HL-60 (cell line): ENCODE measurements around the gene BMPER.

Experiments used
- DNase-seq, 2 experiments: peaks; one replicate each; pipeline ENCODE4 v3.0.0-alpha.2; 2010 to 2020; ENCODE audit warnings: low read depth in 1 of 2, low spot score in 1 of 2
- H3K27ac ChIP-seq: fragments of 250-450 bp; sonication (Bioruptor Pico); replicated peaks from 2 replicates; pipeline ENCODE4 v1.5.1; 2020; ENCODE audit warnings: mild to moderate bottlenecking, moderate library complexity
- H3K27me3 ChIP-seq: fragments of 250-450 bp; sonication (Bioruptor Pico); 2 replicates; pipeline ENCODE4 v1.5.1; 2021; ENCODE audit warnings: mild to moderate bottlenecking, moderate library complexity; ENCODE audit not compliant: insufficient read depth, poor library complexity, severe bottlenecking
- H3K4me3 ChIP-seq: replicated peaks from 2 replicates; pipeline ENCODE4 v1.5.1; 2011; ENCODE audit warnings: mild to moderate bottlenecking, control low read depth, low read length; ENCODE audit not compliant: insufficient read depth
- CTCF ChIP-seq: IDR thresholded peaks from one replicate; pipeline ENCODE4 v1.5.1; 2011; ENCODE audit warnings: low read length, control low read depth, inconsistent platforms; ENCODE audit not compliant: insufficient read depth
- GABPA ChIP-seq: IDR thresholded peaks from 2 replicates; pipeline ENCODE4 v1.6.1; 2012; ENCODE audit warnings: low read depth
- POLR2AphosphoS5 ChIP-seq: IDR thresholded peaks from 2 replicates; pipeline ENCODE4 v1.6.1; 2012; ENCODE audit warnings: low read depth
- SPI1 ChIP-seq: IDR thresholded peaks from 2 replicates; pipeline ENCODE4 v1.6.1; 2012; ENCODE audit warnings: low read depth, mild to moderate bottlenecking, borderline replicate concordance
- TF ChIP-seq, protein P1 (sequence below): IDR thresholded peaks from 2 replicates; pipeline ENCODE4 v1.6.1; 2012; ENCODE audit warnings: low read depth; ENCODE audit not compliant: insufficient replicate concordance

The BMPER gene

DNA sequence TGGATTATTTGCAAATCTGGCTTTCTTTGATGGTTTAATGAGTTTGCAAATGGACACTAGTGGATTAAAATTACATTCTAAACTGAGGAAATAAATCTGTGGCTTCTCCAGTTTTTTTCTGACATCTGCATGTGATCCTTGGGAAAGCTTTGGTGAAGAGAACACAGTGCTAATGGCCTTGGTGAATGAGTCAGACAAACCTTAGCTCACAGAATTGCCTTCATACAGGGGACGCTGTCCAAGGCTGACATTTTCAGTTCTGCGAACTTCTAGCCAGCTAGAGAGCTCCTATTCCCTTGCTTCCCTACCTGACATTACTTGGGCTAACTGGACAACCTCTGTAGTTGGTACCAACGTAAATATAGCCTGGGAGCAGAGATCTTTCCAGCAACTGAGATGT, 21.2 kb downstream of the BMPER start:
- Histone ChIP-seq H3K27ac (no peak overlapping the region), H3K27me3 (no peaks in the 10 kb centered on the region), H3K4me3 (no peak overlapping the region)
- DNase-seq: no peak
- TF ChIP-seq CTCF: no peak
- TF ChIP-seq, protein P1, sequence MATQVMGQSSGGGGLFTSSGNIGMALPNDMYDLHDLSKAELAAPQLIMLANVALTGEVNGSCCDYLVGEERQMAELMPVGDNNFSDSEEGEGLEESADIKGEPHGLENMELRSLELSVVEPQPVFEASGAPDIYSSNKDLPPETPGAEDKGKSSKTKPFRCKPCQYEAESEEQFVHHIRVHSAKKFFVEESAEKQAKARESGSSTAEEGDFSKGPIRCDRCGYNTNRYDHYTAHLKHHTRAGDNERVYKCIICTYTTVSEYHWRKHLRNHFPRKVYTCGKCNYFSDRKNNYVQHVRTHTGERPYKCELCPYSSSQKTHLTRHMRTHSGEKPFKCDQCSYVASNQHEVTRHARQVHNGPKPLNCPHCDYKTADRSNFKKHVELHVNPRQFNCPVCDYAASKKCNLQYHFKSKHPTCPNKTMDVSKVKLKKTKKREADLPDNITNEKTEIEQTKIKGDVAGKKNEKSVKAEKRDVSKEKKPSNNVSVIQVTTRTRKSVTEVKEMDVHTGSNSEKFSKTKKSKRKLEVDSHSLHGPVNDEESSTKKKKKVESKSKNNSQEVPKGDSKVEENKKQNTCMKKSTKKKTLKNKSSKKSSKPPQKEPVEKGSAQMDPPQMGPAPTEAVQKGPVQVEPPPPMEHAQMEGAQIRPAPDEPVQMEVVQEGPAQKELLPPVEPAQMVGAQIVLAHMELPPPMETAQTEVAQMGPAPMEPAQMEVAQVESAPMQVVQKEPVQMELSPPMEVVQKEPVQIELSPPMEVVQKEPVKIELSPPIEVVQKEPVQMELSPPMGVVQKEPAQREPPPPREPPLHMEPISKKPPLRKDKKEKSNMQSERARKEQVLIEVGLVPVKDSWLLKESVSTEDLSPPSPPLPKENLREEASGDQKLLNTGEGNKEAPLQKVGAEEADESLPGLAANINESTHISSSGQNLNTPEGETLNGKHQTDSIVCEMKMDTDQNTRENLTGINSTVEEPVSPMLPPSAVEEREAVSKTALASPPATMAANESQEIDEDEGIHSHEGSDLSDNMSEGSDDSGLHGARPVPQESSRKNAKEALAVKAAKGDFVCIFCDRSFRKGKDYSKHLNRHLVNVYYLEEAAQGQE: no peak
- TF ChIP-seq GABPA: no peak
- TF ChIP-seq SPI1: no peak
- TF ChIP-seq POLR2AphosphoS5: no peak

DNA sequence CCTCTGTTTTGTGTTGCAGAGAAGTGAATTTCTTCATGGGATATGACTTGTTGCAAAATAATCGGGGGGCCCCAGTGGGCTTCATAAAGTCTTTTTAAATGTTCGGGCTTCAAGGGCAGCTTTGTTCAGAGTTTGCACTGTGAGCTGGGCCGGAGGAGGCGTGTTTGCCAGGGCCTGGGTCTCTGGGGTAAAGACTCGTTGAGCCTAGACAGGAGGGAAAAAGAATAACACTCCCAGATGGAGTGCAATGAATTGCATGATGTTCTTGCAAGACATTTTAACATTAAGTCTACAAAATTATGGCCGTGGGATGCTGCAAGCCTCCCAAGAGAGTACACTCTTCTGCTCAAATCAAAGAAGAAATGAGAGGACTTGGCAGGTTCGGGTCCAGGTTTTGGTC, 23.6 kb downstream of the BMPER start:
- DNase-seq: no peak

GRCh38 chr7:33932221-33932620, 26.9 kb downstream of the BMPER start:
- no peak for TF ChIP-seq GABPA
- TF ChIP-seq POLR2AphosphoS5: no peak
- TF ChIP-seq, protein P1: no peak
- no peak for TF ChIP-seq SPI1
- Histone ChIP-seq H3K27me3 (no peaks in the 10 kb centered on the region), H3K27ac (no peak overlapping the region), H3K4me3 (no peak overlapping the region)
- no peak for DNase-seq

More for the DNA sequence above, 23.6 kb downstream of the BMPER start:
- Histone ChIP-seq H3K27ac (no peak overlapping the region), H3K4me3 (no peak overlapping the region), H3K27me3 (no peaks in the 10 kb centered on the region)
- TF ChIP-seq, protein P1: no peak
- no peak for TF ChIP-seq GABPA
- no peak for TF ChIP-seq POLR2AphosphoS5
- no peak for TF ChIP-seq CTCF
- no peak for TF ChIP-seq SPI1
